Smooth muscle cell (in vitro differentiated cells): ENCODE data around the gene SAP130. TPM values are rescaled to one million over a fixed set of nuclear protein-coding genes. Genes with fewer than 3 reads are reported as not detected.

ENCODE experiments used
- DNase-seq: peaks from one replicate; lab custom pipeline; 2025; ENCODE audit not compliant: unreplicated experiment; lab: John Stamatoyannopoulos, UW
- H2AFZ ChIP-seq: fragments of 200-600 bp; sonication (generic); 2 replicates; pipeline ENCODE4 v1.6.0; 2016; ENCODE audit warnings: antibody characterized with exemption, low read depth, mild to moderate bottlenecking
- H3F3A ChIP-seq: fragments of 200-600 bp; sonication (generic); 2 replicates; pipeline ENCODE4 v1.6.0; 2017; ENCODE audit warnings: antibody characterized with exemption, low read depth
- H3K27ac ChIP-seq: fragments of 200-600 bp; sonication (generic); 2 replicates; pipeline ENCODE4 v1.5.1; 2016; ENCODE audit warnings: low read depth, mild to moderate bottlenecking
- H3K27me3 ChIP-seq: fragments of 200-600 bp; sonication (generic); 2 replicates; pipeline ENCODE4 v1.6.1; 2016; ENCODE audit warnings: low read depth, mild to moderate bottlenecking
- H3K36me3 ChIP-seq: fragments of 200-600 bp; sonication (generic); 2 replicates; pipeline ENCODE4 v1.5.1; 2016; ENCODE audit warnings: low read depth
- H3K4me1 ChIP-seq: fragments of 200-600 bp; sonication (generic); 2 replicates; pipeline ENCODE4 v1.5.1; 2016; ENCODE audit warnings: low read depth
- H3K4me2 ChIP-seq: fragments of 200-600 bp; sonication (generic); 2 replicates; pipeline ENCODE4 v1.6.0; 2016; ENCODE audit warnings: mild to moderate bottlenecking
- H3K4me3 ChIP-seq: fragments of 200-600 bp; sonication (generic); 2 replicates; pipeline ENCODE4 v1.5.1; 2016; ENCODE audit warnings: mild to moderate bottlenecking
- H3K79me2 ChIP-seq: fragments of 200-600 bp; sonication (generic); 2 replicates; pipeline ENCODE4 v1.6.0; 2016; ENCODE audit warnings: low read depth, mild to moderate bottlenecking
- H3K9ac ChIP-seq: fragments of 200-600 bp; sonication (generic); 2 replicates; pipeline ENCODE4 v1.6.0; 2016; ENCODE audit warnings: low read depth
- H3K9me3 ChIP-seq: fragments of 200-600 bp; sonication (generic); replicated peaks from 2 replicates; pipeline ENCODE4 v1.5.1; 2016; ENCODE audit warnings: low read depth
- H4K20me1 ChIP-seq: fragments of 200-600 bp; sonication (generic); 2 replicates; pipeline ENCODE4 v1.6.0; 2016; ENCODE audit warnings: low read depth
- WGBS: methylation state at CpG from one replicate; pipeline ENCODE4 v1.1.7; 2016; ENCODE audit warnings: low lambda C conversion rate; 5-methylcytosine and 5-hydroxymethylcytosine counted together
- polyA plus RNA-seq: library from polyadenylated mRNA; unstranded; fragments of >200 nt; fragmentation: Nextera tagmentation; extraction: Ambion mirVana; gene quantifications from 2 replicates; pipeline ENCODE4 v1.2.1, GENCODE V29; 2016
- total RNA-seq: library from RNA; depleted of rRNA; stranded (reverse); fragments of >200 nt; gene quantifications from 2 replicates; pipeline ENCODE4 v1.2.3, GENCODE V29; 2014
- TF ChIP-seq, protein P1 (sequence below): fragments of 200-600 bp; sonication (generic); IDR thresholded peaks from 2 replicates; pipeline ENCODE4 v1.5.1; 2017; ENCODE audit warnings: borderline replicate concordance, mild to moderate bottlenecking, antibody characterized with exemption; ENCODE audit not compliant: insufficient read depth, poor library complexity, severe bottlenecking

SAP130 gene
- total and polyA plus RNA-seq, 2 experiments from 2014 or later = 15.1 to 20.5 TPM

DNA sequence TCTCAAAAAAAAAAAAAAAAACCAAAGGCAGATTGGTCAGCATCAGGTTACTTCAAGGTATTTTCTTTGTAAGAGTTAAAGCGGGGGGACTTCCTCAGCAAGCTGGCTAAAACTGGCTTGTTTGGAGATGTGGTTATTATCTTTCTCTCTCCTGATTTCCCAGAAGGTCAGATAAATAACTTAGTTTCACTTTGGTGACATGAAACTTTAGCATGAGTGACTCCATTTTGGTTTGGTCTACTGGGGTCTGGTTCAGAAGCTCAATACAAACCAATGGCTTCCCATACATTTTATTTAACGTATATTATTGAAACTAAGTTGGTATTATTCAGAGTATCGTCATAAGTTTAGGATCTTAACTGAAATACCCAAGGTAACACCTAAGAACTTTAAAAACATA, 100.5 kb downstream of the SAP130 start:
- H3K79me2 ChIP-seq = no peaks in the 10 kb centered on the region
- DNase-seq = no peak
- no peak overlapping the region for H3K9ac ChIP-seq
- H3K27me3 ChIP-seq = no peaks in the 10 kb centered on the region
- TF ChIP-seq, protein P1, sequence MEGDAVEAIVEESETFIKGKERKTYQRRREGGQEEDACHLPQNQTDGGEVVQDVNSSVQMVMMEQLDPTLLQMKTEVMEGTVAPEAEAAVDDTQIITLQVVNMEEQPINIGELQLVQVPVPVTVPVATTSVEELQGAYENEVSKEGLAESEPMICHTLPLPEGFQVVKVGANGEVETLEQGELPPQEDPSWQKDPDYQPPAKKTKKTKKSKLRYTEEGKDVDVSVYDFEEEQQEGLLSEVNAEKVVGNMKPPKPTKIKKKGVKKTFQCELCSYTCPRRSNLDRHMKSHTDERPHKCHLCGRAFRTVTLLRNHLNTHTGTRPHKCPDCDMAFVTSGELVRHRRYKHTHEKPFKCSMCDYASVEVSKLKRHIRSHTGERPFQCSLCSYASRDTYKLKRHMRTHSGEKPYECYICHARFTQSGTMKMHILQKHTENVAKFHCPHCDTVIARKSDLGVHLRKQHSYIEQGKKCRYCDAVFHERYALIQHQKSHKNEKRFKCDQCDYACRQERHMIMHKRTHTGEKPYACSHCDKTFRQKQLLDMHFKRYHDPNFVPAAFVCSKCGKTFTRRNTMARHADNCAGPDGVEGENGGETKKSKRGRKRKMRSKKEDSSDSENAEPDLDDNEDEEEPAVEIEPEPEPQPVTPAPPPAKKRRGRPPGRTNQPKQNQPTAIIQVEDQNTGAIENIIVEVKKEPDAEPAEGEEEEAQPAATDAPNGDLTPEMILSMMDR = no peak
- no peaks in the 10 kb centered on the region for H3F3A ChIP-seq
- H3K36me3 ChIP-seq = no peaks in the 10 kb centered on the region
- WGBS = 88% methylated on average over 3 of the region's 3 CpGs
- H3K4me1 ChIP-seq = no peaks in the 10 kb centered on the region
- no peak overlapping the region for H3K4me2 ChIP-seq
- no peak overlapping the region for H3K4me3 ChIP-seq
- H2AFZ ChIP-seq = no peak overlapping the region
- no peak overlapping the region for H3K27ac ChIP-seq
- H4K20me1 ChIP-seq = no peaks in the 10 kb centered on the region
- no peaks in the 10 kb centered on the region for H3K9me3 ChIP-seq

DNA sequence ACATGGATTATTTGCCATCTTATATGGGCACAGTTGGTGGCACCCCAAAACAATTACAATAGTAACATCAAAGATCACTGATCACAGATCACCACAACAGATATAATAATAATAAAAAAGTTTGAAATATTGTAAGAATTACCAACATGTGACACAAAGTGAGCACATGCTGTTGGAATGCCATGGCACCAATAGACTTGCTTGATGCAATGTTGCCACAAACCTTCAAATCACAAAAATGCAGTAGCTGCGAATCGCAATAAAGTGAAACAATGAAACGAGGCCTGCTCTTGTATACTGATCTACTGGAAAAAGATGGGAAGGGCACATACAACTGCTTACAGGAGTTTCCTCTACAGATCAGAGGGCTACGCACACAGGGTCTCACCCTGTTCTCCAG, 109.9 kb downstream of the SAP130 start:
- H3K79me2 ChIP-seq = no peaks in the 10 kb centered on the region
- no peaks in the 10 kb centered on the region for H3K36me3 ChIP-seq
- H3F3A ChIP-seq = no peaks in the 10 kb centered on the region
- TF ChIP-seq, protein P1 = no peak
- no peak overlapping the region for H3K4me2 ChIP-seq
- DNase-seq = no peak
- no peak overlapping the region for H3K27ac ChIP-seq
- no peak overlapping the region for H2AFZ ChIP-seq
- H3K4me3 ChIP-seq = no peak overlapping the region
- H3K9me3 ChIP-seq = no peaks in the 10 kb centered on the region
- H3K4me1 ChIP-seq = no peaks in the 10 kb centered on the region
- H4K20me1 ChIP-seq = no peaks in the 10 kb centered on the region
- no peaks in the 10 kb centered on the region for H3K27me3 ChIP-seq
- H3K9ac ChIP-seq = no peak overlapping the region
- 97% methylated on average over 4 of the region's 4 CpGs for WGBS

DNA sequence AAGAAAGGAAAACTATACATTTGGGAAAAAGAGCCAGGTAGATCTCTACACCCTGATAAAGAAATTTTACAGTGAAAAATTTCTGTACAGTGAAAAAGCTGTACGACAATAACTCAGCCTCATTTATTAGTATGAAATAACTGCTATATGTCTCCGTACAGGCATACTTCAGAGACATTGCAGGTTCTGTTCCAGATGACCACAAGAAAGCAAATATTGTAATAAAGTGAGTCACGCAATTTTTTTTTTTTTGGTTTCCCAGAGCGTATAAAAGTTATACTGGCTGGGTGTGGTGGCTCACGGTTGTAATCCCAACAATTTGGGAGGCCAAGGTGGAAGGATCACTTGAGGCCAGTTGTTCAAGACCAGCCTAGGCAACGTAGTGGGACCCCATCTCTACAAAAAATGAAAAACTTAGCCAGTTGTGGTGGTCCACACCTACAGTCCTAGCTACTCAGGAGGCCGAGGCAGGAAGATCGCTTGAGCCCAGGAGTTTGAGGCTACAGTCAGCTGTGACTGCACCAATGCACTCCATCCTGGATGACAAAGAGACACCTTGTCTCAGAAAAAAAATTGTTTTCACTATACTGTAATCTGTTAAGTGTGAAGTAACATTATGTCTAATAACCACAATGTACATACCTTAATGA, 113.9 kb downstream of the SAP130 start:
- Histone ChIP-seq H3K9ac (no peak overlapping the region), H3K9me3 (no peaks in the 10 kb centered on the region), H2AFZ (no peak overlapping the region), H3K27ac (no peak overlapping the region), H3K79me2 (no peaks in the 10 kb centered on the region), H3K4me2 (no peak overlapping the region), H3K36me3 (no peaks in the 10 kb centered on the region), H3K27me3 (no peaks in the 10 kb centered on the region), H3F3A (no peaks in the 10 kb centered on the region), H3K4me3 (no peak overlapping the region), H3K4me1 (no peaks in the 10 kb centered on the region), H4K20me1 (no peaks in the 10 kb centered on the region)
- no peak for DNase-seq
- TF ChIP-seq, protein P1 = no peak
- 93% methylated on average over 8 of the region's 8 CpGs for WGBS

DNA sequence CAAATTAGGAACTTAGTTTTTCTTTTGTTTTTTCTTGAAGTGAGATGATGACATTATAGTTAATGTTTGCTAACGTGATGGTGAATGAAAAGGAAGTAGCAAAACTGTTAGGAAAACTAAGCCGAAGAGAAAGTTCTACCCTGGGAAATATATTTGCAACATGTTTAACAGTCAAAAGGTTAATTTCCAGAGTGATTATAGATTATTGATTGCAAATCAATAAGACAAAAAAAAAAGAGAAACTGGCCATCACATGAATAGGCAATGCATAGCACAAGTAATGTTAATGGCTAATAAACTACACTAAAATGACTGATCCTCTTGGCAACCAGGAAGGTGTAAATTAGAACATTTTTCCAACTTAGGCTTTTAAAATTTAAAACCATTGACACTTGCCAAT, 116.1 kb downstream of the SAP130 start:
- no peak overlapping the region for H3K27ac ChIP-seq
- no peaks in the 10 kb centered on the region for H3K36me3 ChIP-seq
- H3K4me3 ChIP-seq = no peak overlapping the region
- no peaks in the 10 kb centered on the region for H3K79me2 ChIP-seq
- H3K9ac ChIP-seq = no peak overlapping the region
- H4K20me1 ChIP-seq = no peaks in the 10 kb centered on the region
- H3K9me3 ChIP-seq = no peaks in the 10 kb centered on the region
- H3K27me3 ChIP-seq = no peaks in the 10 kb centered on the region
- TF ChIP-seq, protein P1 = no peak
- no peak overlapping the region for H3K4me2 ChIP-seq
- no peak overlapping the region for H2AFZ ChIP-seq
- H3K4me1 ChIP-seq = no peaks in the 10 kb centered on the region
- WGBS = 95% methylated on average over 2 of the region's 2 CpGs
- DNase-seq = no peak
- H3F3A ChIP-seq = no peaks in the 10 kb centered on the region
